Mesenchymal stem cell (in vitro differentiated cells and primary cell): ENCODE measurements around the gene ARPP21.

Source experiments
- DNase-seq: peaks from one replicate; pipeline ENCODE4 v3.0.0-alpha.2; 2013
- H2AFZ ChIP-seq: one replicate; pipeline ENCODE4 v1.6.1; 2013; ENCODE audit warnings: low read depth, mild to moderate bottlenecking, control low read depth, inconsistent platforms, low read length, moderate library complexity
- H2AK5ac ChIP-seq: 2 replicates; pipeline ENCODE4 v1.6.1; 2013; ENCODE audit warnings: low read length, moderate library complexity, mild to moderate bottlenecking, inconsistent platforms; ENCODE audit not compliant: severe bottlenecking
- H2BK120ac ChIP-seq: one replicate; pipeline ENCODE4 v1.6.1; 2013; ENCODE audit warnings: low read depth, mild to moderate bottlenecking, inconsistent platforms, low read length, moderate library complexity
- H2BK12ac ChIP-seq, 2 experiments: one replicate each; pipeline ENCODE4 v1.6.1; 2013; ENCODE audit warnings: inconsistent platforms in 2 of 2, low read length in 2 of 2, mild to moderate bottlenecking in 2 of 2, moderate library complexity in 2 of 2, control low read depth in 1 of 2
- H2BK15ac ChIP-seq: one replicate; pipeline ENCODE4 v1.6.1; 2013; ENCODE audit warnings: mild to moderate bottlenecking, low read depth, inconsistent platforms; ENCODE audit not compliant: poor library complexity, severe bottlenecking
- H2BK5ac ChIP-seq: 2 replicates; pipeline ENCODE4 v1.6.1; 2013; ENCODE audit warnings: low read depth, mild to moderate bottlenecking, low read length, control low read depth, inconsistent platforms; ENCODE audit not compliant: poor library complexity, severe bottlenecking
- H3K14ac ChIP-seq, 2 experiments: one replicate each; pipeline ENCODE4 v1.6.1; 2013; ENCODE audit warnings: inconsistent platforms in 2 of 2, low read length in 2 of 2, control low read depth in 1 of 2, mild to moderate bottlenecking in 1 of 2, moderate library complexity in 1 of 2
- H3K18ac ChIP-seq, 2 experiments: one replicate each; pipeline ENCODE4 v1.6.1; 2013; ENCODE audit warnings: inconsistent platforms in 2 of 2, low read length in 2 of 2, control low read depth in 1 of 2, low read depth in 1 of 2, mild to moderate bottlenecking in 1 of 2
- H3K23ac ChIP-seq, 2 experiments: one replicate each; pipeline ENCODE4 v1.6.1; 2013; ENCODE audit warnings: inconsistent platforms in 2 of 2, low read length in 2 of 2, mild to moderate bottlenecking in 2 of 2, moderate library complexity in 2 of 2, control low read depth in 1 of 2
- H3K27ac ChIP-seq: 2 replicates; pipeline ENCODE4 v1.5.1; 2013; ENCODE audit warnings: mild to moderate bottlenecking, moderate library complexity, low read length, control low read depth, inconsistent platforms; ENCODE audit not compliant: poor library complexity, severe bottlenecking
- H3K27me3 ChIP-seq, 2 experiments: 2 replicates each; pipeline versions ENCODE4 v1.6.1 to v1.7.0; 2013; ENCODE audit warnings: low read length in 2 of 2, mild to moderate bottlenecking in 2 of 2, moderate library complexity in 2 of 2, control low read depth in 1 of 2, inconsistent platforms in 1 of 2; ENCODE audit not compliant: control insufficient read depth in 1 of 2, insufficient read depth in 1 of 2
- H3K36me3 ChIP-seq, 2 experiments: 2 replicates each; pipeline versions ENCODE4 v1.6.1 to v1.7.0; 2013; ENCODE audit warnings: low read length in 2 of 2, control low read depth in 1 of 2, inconsistent platforms in 1 of 2, low read depth in 1 of 2, mild to moderate bottlenecking in 1 of 2; ENCODE audit not compliant: insufficient read depth in 2 of 2, control insufficient read depth in 1 of 2
- H3K4ac ChIP-seq, 2 experiments: one replicate each; pipeline ENCODE4 v1.6.1; 2013; ENCODE audit warnings: inconsistent platforms in 2 of 2, low read length in 2 of 2, mild to moderate bottlenecking in 2 of 2, moderate library complexity in 2 of 2, control low read depth in 1 of 2, low read depth in 1 of 2
- H3K4me1 ChIP-seq: 2 replicates; pipeline ENCODE4 v1.6.1; 2013; ENCODE audit warnings: low read depth, low read length, control low read depth; ENCODE audit not compliant: control insufficient read depth, insufficient read depth
- H3K4me2 ChIP-seq: 2 replicates; pipeline ENCODE4 v1.6.1; 2013; ENCODE audit warnings: low read length, mild to moderate bottlenecking, inconsistent platforms; ENCODE audit not compliant: poor library complexity, severe bottlenecking
- H3K4me3 ChIP-seq, 2 experiments: 2 replicates each; pipeline versions ENCODE4 v1.5.1 to v1.7.0; 2013; ENCODE audit warnings: low read length in 2 of 2, mild to moderate bottlenecking in 2 of 2, control low read depth in 1 of 2, low read depth in 1 of 2; ENCODE audit not compliant: insufficient read depth in 1 of 2
- H3K79me1 ChIP-seq: replicated peaks from 2 replicates; pipeline ENCODE4 v1.6.1; 2013; ENCODE audit warnings: mild to moderate bottlenecking, control low read depth, low read length, inconsistent platforms; ENCODE audit not compliant: poor library complexity, severe bottlenecking
- H3K9ac ChIP-seq: 2 replicates; pipeline ENCODE4 v1.7.0; 2013; ENCODE audit warnings: mild to moderate bottlenecking, low read length, moderate library complexity
- H3K9me3 ChIP-seq: 2 replicates; pipeline ENCODE4 v1.7.0; 2013; ENCODE audit warnings: mild to moderate bottlenecking, low read length; ENCODE audit not compliant: control insufficient read depth
- H4K8ac ChIP-seq: one replicate; pipeline ENCODE4 v1.6.1; 2013; ENCODE audit warnings: inconsistent platforms, mild to moderate bottlenecking, low read length, moderate library complexity
- H4K91ac ChIP-seq: one replicate; pipeline ENCODE4 v1.6.1; 2013; ENCODE audit warnings: mild to moderate bottlenecking, low read length, inconsistent platforms
- WGBS: methylation state at CpG from one replicate; pipeline ENCODE4 v1.1.7; 2013; ENCODE audit warnings: mixed read lengths; 5-methylcytosine and 5-hydroxymethylcytosine counted together

The ARPP21 gene

DNA sequence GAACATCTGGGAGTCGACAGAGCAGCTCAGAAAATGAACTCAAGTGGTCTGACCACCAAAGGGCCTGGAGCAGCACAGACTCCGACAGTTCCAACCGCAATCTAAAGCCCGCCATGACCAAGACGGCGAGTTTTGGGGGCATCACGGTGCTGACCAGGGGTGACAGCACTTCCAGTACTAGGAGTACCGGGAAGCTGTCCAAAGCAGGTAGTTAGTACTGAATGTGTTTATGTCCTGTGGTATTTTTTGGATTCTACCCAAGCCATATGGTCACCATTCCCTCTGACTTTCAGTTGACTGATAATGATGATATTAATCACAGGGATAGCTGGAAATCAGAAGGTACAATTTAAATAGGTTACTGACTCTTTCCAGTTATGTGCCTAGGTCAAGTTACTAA lies 82.3 kb downstream of the ARPP21 start:
- H2BK12ac ChIP-seq = no peak overlapping the region
- H2BK120ac ChIP-seq = no peak overlapping the region

DNA sequence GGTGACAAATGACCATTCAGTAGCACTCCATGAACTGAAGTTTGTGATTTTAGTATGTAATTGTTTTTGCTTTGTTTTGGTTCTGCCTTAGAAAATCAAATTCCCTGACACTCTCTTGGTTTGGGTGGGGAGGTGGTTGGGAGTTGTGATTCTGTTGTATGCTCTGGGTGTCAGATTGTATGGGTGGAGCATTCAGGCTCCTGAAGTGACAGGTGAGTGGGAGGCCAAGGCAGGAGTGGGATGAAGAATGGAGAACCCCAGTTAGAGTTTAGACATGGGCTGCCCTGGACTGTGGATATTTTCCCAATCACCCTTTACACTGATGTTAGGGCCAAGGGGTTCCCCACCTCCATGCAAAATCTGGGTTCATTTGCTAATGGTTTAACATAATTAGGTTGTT lies 83.6 kb downstream of the ARPP21 start:
- no peak overlapping the region for H2BK120ac ChIP-seq
- H3K4me2 ChIP-seq = no peak overlapping the region
- no peak overlapping the region for H4K8ac ChIP-seq
- H3K27me3 ChIP-seq = no peaks in the 10 kb centered on the region
- H3K4ac ChIP-seq = no peak overlapping the region
- H3K4me1 ChIP-seq = no peaks in the 10 kb centered on the region
- DNase-seq = no peak
- H2AK5ac ChIP-seq = no peak overlapping the region
- no peak overlapping the region for H2BK15ac ChIP-seq
- no peak overlapping the region for H3K23ac ChIP-seq
- no peak overlapping the region for H2BK5ac ChIP-seq
- no peaks in the 10 kb centered on the region for H3K79me1 ChIP-seq
- no peak overlapping the region for H2AFZ ChIP-seq
- no peaks in the 10 kb centered on the region for H3K36me3 ChIP-seq
- H3K4me3 ChIP-seq = no peak overlapping the region
- H3K14ac ChIP-seq = no peak overlapping the region
- H3K9ac ChIP-seq = no peak overlapping the region
- H3K9me3 ChIP-seq = no peaks in the 10 kb centered on the region
- H3K18ac ChIP-seq = no peak overlapping the region
- no peak overlapping the region for H2BK12ac ChIP-seq
- no peak overlapping the region for H4K91ac ChIP-seq
- H3K27ac ChIP-seq = no peak overlapping the region

More for the DNA sequence above, 82.3 kb downstream of the ARPP21 start:
- H2BK5ac ChIP-seq = no peak overlapping the region
- H3K14ac ChIP-seq = no peak overlapping the region
- H3K79me1 ChIP-seq = no peaks in the 10 kb centered on the region
- 79% methylated on average over 8 of the region's 8 CpGs for WGBS
- DNase-seq = no peak
- H3K27ac ChIP-seq = no peak overlapping the region
- H2AK5ac ChIP-seq = no peak overlapping the region
- no peak overlapping the region for H2AFZ ChIP-seq
- no peak overlapping the region for H3K9ac ChIP-seq
- no peak overlapping the region for H4K91ac ChIP-seq
- H3K4me1 ChIP-seq = no peaks in the 10 kb centered on the region
- H3K9me3 ChIP-seq = no peaks in the 10 kb centered on the region
- no peak overlapping the region for H2BK15ac ChIP-seq
- H3K36me3 ChIP-seq = no peaks in the 10 kb centered on the region
- H3K4ac ChIP-seq = no peak overlapping the region
- no peak overlapping the region for H3K4me3 ChIP-seq
- H3K4me2 ChIP-seq = no peak overlapping the region
- no peak overlapping the region for H3K18ac ChIP-seq
- no peak overlapping the region for H3K23ac ChIP-seq
- H4K8ac ChIP-seq = no peak overlapping the region
- H3K27me3 ChIP-seq = no peaks in the 10 kb centered on the region

DNA sequence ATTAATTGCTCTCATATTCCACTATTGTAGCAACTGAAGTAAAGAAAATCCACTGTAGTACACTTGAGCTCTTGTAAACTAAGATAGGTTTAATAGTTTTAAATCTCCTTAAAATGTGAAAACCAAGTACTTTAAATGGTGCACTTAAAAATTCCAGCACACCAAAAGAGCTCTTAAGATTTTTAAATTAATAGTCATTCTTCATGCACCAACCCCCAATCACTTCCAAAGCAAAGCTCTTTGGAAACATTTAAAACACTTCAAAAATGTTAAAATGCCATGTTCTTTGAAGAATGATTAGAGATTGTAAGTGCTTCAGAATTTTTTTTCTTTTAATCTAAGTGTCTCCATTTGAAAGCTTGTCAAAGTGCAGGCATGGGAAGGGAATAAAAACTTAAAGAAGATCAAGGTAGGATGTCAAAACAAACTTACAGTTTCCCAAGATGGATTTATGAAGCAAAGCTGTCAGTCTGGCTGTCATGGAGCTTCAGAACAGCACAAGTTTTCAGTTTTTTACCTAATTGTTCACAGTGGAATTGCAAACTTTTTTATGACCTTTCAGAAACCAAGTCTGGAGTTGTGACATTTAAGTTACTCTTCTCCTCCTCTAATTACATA lies 84.3 kb downstream of the ARPP21 start:
- H3K4ac ChIP-seq = no peak overlapping the region
- no peaks in the 10 kb centered on the region for H3K4me1 ChIP-seq
- H2BK120ac ChIP-seq = no peak overlapping the region
- no peak for DNase-seq
- H3K23ac ChIP-seq = no peak overlapping the region
- H2BK15ac ChIP-seq = no peak overlapping the region
- no peaks in the 10 kb centered on the region for H3K36me3 ChIP-seq
- no peak overlapping the region for H2BK12ac ChIP-seq
- no peak overlapping the region for H3K4me2 ChIP-seq
- no peaks in the 10 kb centered on the region for H3K79me1 ChIP-seq
- H2AK5ac ChIP-seq = no peak overlapping the region
- H2AFZ ChIP-seq = no peak overlapping the region
- H3K9ac ChIP-seq = no peak overlapping the region
- no peaks in the 10 kb centered on the region for H3K27me3 ChIP-seq
- H3K27ac ChIP-seq = no peak overlapping the region
- H4K91ac ChIP-seq = no peak overlapping the region
- no peak overlapping the region for H3K18ac ChIP-seq
- H2BK5ac ChIP-seq = no peak overlapping the region
- H3K4me3 ChIP-seq = no peak overlapping the region
- no peak overlapping the region for H4K8ac ChIP-seq
- no peaks in the 10 kb centered on the region for H3K9me3 ChIP-seq
- no peak overlapping the region for H3K14ac ChIP-seq

DNA sequence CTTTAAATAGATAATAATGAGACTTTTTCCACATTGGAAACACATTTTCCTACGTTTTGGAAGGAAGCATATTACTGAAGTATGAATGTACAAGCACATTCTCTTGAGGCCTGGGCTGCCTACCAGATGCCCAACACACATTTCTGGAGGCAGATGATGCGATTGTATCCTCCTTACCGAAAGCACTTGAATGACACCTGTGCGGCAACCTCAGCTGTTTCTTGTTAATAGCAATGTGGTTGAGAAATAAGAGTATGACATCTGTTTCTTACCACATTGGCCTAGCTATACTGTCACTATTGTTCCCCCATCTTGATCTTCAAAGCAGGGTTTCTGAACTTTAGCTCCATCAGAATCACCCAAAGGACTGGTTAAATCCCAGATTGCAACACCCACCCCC lies 84.8 kb downstream of the ARPP21 start:
- H3K4ac ChIP-seq = no peak overlapping the region
- no peaks in the 10 kb centered on the region for H3K4me1 ChIP-seq
- H3K79me1 ChIP-seq = no peaks in the 10 kb centered on the region
- no peak overlapping the region for H3K18ac ChIP-seq
- no peak overlapping the region for H3K23ac ChIP-seq
- no peaks in the 10 kb centered on the region for H3K27me3 ChIP-seq
- no peaks in the 10 kb centered on the region for H3K9me3 ChIP-seq
- no peak overlapping the region for H2BK15ac ChIP-seq
- no peak overlapping the region for H4K8ac ChIP-seq
- WGBS = 65% methylated on average over 2 of the region's 4 CpGs
- H3K9ac ChIP-seq = no peak overlapping the region
- H2BK12ac ChIP-seq = no peak overlapping the region
- H2AK5ac ChIP-seq = no peak overlapping the region
- H2BK5ac ChIP-seq = no peak overlapping the region
- H3K4me2 ChIP-seq = no peak overlapping the region
- H3K27ac ChIP-seq = no peak overlapping the region
- H4K91ac ChIP-seq = no peak overlapping the region
- H2AFZ ChIP-seq = no peak overlapping the region
- H3K36me3 ChIP-seq = no peaks in the 10 kb centered on the region
- no peak overlapping the region for H3K14ac ChIP-seq
- DNase-seq = no peak
- no peak overlapping the region for H2BK120ac ChIP-seq
- no peak overlapping the region for H3K4me3 ChIP-seq
